Right renal cortex interstitium (tissue), 3 donors: ENCODE measurements around the gene SDHD. TPM values are rescaled to one million over a fixed set of nuclear protein-coding genes. Genes with fewer than 3 reads are reported as not detected.
"Not testable (repeated sequence)": the region's sequence is repeated elsewhere in the genome, so short reads cannot be mapped to it uniquely, and the experiment has no call there.

Experiments
- DNase-seq, 3 donors: peaks; one replicate each; pipeline ENCODE4 v3.0.0-alpha.2; 2013; ENCODE audit warnings: low read depth in 3 of 3, low spot score in 2 of 3
- polyA plus RNA-seq, 3 donors: library from polyadenylated mRNA; unstranded; fragments of 120-200 nt; gene quantifications; one replicate each; pipeline ENCODE4 v1.2.1, GENCODE V29; 2013; ENCODE audit not compliant: insufficient read length in 3 of 3

The SDHD gene
- 100 to 1,000 TPM; 195 to 225 (median 199) TPM for polyA plus RNA-seq

DNA sequence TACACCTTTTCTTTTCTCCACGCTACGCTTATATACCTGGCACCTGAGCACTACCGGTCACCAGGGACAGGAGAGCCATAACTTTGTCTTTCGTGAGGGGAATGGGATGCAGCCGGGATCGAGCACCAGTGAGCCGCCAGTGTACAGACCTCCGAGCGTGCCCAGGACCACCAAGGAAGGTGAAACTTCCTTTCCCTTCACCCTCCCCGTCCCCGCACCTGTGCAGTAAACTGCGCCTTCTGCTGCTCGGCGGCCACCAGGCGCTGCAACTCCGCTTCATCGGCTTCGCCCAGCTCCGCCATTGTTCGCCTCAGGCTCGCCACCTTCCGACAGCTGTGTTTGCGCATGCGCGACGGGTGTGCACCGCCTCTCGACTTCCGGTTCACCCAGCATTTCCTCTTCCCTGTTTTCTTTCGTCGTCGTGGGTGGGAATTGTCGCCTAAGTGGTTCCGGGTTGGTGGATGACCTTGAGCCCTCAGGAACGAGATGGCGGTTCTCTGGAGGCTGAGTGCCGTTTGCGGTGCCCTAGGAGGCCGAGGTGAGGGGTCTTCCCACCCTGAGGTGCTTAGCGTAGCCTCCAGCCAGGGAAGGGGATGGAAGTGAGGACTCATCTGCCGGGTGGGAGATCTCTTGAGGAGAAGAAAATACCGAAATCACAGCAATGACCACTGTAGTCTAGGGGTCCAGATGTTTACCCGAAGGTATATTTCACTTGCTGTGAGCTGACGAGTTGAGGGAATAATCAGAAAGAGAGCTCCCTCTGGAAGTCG, at the start of gene SDHD, which contains the start of gene TIMM8B:
TSS of gene SDHD (plus strand) at position 452 of the 770 bp plus-strand sequence. CDS start at position 487, 35 bp downstream.
TSS of gene TIMM8B (minus strand) at position 335 of the 770 bp plus-strand sequence. CDS start at position 302, 33 bp downstream.
- peak; percentile 94 to 98 (median 97) for DNase-seq

GRCh38 chr11:112037527-112037926, 49.1 kb upstream of the SDHD start:
- DNase-seq = no peak

DNA sequence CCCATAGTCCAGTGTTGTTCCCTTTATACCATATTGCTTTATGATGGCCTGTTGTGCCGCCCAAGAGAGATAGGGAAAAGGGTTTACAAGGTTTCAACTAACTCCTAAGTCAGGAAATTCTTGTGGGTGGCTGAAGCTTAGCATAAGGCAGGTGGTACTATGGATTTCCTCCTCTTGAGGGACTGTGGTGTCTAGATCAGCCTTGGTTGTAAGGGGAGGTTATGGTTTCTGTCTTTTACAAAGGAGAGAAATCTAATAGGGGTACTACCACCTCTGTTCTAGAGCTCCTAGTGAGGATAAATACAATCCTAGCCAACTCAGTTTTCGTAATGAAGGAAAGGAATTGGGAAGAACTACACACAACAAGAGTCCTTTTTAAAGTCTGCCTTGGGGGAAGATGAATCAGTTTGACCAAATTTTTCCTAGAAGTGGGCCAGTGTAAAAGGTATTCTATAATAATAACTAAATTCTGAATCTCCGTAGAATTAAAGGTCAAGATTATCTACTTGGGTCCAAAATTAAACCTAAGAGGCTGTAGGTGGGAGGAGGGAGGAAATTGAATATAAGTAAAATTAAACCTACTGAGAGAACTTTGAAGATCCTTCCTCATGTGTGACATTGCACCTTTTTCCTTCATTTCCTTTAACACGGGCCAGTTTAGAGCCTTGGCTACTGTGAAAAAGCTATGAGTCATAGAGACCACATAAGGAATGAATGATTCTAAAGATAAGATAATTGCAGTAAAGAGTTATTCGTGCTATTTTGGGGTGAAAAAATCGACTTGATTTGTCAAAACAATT, 44.3 kb upstream of the SDHD start:
- DNase-seq = no peak

GRCh38 chr11:112042961-112043304, 43.7 kb upstream of the SDHD start:
- DNase-seq = no peak

DNA sequence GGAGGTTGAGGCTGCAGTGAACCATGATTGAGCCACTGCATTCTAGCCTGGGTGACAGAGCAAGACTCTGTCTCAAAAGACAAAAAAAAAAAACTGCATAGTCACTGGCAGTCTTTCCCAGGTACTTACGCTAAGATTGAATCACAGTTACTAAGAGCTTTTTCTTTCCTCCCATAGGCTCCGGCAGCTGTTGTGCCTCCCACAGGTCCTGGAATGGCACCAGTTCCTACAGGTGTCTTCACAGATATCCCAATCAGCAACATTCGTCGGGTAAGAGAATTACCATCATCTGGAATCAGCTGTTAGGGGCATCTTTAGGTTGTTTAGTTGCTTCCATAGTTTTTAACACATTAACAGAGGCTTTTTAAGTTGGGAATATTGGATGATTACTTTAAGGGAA, 41.7 kb upstream of the SDHD start:
- no peak for DNase-seq

- not testable (repeated sequence) for DNase-seq
Observed at GRCh38 chr11:112046647-112047046, 40.0 kb upstream of the SDHD start.

GRCh38 chr11:112048256-112048655, 38.4 kb upstream of the SDHD start:
- DNase-seq = not testable (repeated sequence)

GRCh38 chr11:112049777-112050176, 36.9 kb upstream of the SDHD start:
- no peak for DNase-seq

DNA sequence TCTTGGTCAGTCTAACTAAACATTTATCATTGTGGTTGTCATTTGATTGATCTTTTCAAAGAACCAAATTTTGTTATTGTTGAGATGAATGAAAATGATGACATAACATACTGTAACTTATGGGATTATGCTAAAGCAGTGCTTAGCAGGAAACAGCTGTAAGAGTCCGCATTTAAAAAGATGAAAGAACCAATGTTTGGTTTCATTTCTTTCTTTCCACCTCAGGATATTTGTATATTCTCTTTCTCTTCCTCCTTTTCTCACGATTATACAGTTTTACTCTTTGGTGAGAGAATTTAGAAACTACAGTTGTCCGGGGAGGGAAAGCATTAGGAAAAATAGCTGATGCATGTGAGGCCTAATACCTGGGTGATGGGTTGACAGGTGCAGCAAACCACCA, 36.0 kb upstream of the SDHD start:
- no peak for DNase-seq

DNA sequence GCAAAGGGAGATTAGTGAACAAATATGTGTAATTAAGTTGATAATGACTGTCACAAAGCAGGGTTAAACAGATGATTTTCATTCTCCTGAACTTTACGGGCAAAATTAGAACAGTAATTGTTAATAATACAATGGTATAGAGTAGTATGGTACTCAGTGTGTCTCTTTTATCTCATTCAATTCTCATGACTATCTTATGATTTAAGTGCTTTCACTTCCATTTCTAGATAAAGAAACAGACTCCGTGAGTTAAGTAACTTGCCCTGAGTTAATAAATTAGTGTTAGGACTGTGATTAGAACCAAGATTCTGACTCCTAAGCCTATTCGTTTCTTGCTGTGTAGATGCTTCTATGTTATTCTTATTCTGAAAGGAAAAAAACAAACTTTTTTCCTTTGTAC, 34.9 kb upstream of the SDHD start:
- DNase-seq = no peak

DNA sequence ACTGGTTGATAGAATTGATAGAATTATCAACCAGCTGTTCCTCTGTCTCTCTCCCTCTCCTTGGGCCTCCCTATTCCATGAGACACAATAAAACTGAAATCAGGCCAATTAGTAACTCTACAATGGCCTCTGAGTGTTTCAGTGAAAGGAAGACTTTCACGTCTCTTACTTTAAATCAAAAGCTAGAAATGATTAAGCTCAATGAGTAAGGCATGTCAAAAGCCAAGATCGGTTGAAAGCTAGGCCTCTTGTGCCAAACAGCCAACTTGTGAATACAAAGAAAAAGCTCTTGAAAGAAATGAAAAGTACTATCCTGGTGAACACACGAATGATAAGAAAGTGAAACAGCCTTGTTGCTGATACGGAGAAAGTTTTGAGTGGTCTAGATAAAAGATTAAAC, 29.5 kb upstream of the SDHD start:
- DNase-seq = no peak

DNA sequence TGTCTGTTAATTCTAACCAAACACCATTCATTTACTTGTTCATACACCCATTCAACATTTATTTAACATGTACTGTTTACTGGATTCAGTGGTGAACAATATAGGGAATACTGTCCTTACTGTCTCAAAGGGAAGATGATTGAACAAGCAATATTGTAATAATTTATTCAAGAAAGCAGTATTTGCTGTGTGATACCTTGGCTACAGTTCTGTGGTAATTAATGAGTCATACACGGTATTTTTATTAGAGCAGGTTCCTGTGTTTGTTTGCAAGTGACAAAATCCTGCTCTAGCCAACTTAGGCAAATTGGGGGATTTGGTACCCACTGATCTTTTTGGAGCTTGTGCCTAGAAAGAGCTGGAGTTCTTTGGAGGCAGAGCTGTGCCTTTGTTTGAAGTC, 28.6 kb upstream of the SDHD start:
- DNase-seq = no peak

DNA sequence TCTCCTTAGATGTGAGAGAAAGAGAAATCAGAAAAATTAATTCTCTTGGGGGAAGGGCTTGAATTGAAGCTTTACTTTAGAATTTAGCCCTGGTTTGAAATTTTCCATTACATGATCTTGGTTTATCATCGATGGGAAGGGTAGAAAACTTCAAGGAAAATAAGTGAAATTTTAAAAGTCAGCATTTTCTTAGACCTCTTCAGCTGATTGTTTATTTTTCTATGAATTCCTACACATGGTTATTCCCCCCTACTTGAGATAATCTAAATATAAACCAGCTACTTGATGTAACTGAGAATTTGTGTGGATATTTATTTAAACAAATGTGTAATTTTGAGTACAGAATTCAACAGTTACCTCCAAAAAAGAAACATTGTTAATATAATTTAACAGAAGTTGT, 23.8 kb upstream of the SDHD start:
- DNase-seq = no peak

DNA sequence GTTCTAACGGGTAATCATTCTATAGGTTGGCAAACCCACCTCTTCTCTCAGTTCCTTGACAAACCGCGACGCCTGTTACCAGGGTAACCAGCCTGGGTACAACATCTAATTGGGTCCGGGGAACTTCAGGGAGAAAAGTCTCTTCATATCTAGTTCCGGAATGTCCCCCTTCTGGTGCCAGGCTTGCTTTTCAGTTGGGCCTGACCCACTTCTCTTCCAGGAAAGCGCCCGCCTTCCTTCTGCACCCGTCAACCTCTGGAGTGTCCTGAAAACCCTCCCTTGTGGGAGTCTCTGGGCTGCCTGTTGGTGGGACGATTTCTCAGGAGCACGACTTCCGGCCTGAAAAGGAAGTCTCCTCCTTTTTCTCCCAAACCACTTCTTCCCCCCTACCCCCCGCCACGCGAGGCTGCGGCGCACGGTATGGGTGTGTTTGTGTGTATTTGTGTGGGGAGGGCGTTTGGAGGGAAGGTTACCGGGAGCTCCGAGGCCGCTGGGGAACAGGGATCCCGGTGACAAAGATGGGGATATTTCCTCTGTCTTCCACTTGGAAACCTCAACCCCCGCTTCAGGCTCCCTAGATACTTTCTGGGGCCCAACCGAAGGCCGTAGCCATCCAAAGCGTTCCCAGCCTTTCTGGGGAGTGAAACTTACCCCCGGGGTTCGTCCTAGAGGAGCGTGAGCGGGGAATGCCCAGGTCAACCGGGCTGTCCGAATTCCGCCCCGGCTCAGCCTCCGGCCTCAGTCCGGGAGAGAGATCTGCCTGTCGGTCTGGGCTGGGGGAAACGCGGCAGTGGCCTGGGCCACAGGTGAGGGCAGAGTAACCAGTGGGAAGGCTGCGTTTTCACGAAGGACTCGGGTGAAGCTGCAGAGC, 12.5 kb upstream of the SDHD start, which contains the start of the genes NKAPD1 and PIH1D2:
TSS of gene NKAPD1 (plus strand) at position 359 of the 871 bp plus-strand sequence. CDS start 1,276 bp downstream, outside the sequence.
TSS of gene PIH1D2 (minus strand) at position 77 of the 871 bp plus-strand sequence. CDS start 843 bp downstream, outside the sequence.
- DNase-seq = peak; percentile 80 to 87 (median 83)

DNA sequence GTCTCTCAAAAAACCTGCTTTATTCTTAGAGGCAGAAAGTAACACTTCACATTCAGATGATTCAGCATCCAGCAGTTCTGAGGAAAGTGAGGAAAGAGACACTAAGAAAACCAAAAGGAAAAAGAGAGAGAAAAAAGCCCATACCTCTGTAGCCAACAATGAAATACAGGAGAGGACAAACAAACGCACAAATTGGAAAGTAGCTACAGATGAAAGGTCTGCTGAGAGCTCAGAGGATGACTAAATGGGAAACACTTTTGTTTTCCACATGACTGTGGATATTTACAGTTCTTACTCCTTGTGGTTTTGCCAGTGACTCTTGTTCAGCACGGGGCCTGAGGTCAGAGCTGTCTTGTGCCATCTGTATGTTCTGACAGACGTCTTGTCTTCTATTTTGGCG, 3.9 kb upstream of the SDHD start:
- no peak for DNase-seq

GRCh38 chr11:112085822-112086421, 751 bp upstream of the SDHD start:
- peak in 1 of 3 donors; percentile 10 for DNase-seq

DNA sequence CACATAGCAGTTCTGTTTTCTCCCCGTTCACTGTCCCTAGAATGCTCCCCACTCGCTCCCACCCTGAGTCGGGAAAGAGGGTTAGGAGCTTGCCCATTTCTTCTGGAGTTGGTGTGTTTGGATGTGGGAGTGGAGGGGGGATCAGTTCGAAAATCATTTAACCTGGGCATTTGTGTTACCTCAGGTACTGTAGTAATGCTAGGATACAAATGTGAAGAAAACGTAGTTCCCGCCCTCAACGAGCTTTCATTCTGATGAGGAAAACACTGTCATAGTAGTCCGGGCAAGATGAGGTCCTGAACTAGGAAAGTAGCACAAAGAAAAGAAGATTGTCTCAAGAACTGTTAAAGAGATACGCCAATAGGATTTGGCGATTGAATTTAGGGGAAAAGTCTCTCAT, 539 bp downstream of the SDHD start:
- DNase-seq = no peak

GRCh38 chr11:112095302-112095701, 8.6 kb downstream of the SDHD start:
- not testable (repeated sequence) for DNase-seq

- DNase-seq = no peak
Observed at GRCh38 chr11:112096194-112096593, 9.5 kb downstream of the SDHD start.
